Measurements from ENCODE around the gene CAMK4. TPM values are rescaled to one million over a fixed set of nuclear protein-coding genes. Genes with fewer than 3 reads are reported as not detected.

CAMK4 gene
- total RNA-seq, 2 donors from 2014 or later = 3.8 to 6.6 TPM

GRCh38 chr5:111320953-111321352 is 96.8 kb downstream of the CAMK4 start:
- H3K4me1 ChIP-seq (ENCODE audit: control insufficient read depth in 1 of 2, low read depth in 2 of 2) = no peaks in the 10 kb centered on the region
- H3K27ac ChIP-seq = no peak overlapping the region
- no peaks in the 10 kb centered on the region for H3K27me3 ChIP-seq (replicated peaks; ENCODE audit: insufficient read depth)
- no peak overlapping the region for H3K4me3 ChIP-seq
- DNase-seq (ENCODE audit: low spot score) (no peak), ATAC-seq (ENCODE audit: insufficient number of reproducible peaks, low FRiP score, low read depth) (no peak)
- H3K9me3 ChIP-seq = no peaks in the 10 kb centered on the region
- H3K36me3 ChIP-seq = no peaks in the 10 kb centered on the region
- no peak for TF ChIP-seq CTCF (IDR thresholded peaks at IDR 0.05)

- H3K27ac ChIP-seq = no peak overlapping the region
- TF ChIP-seq CTCF (IDR thresholded peaks at IDR 0.05) = no peak
- no peaks in the 10 kb centered on the region for H3K36me3 ChIP-seq
- DNase-seq (ENCODE audit: low spot score) = no peak
- H3K4me3 ChIP-seq = no peak overlapping the region
- H3K4me1 ChIP-seq (ENCODE audit: control insufficient read depth in 1 of 2, low read depth in 2 of 2) = no peaks in the 10 kb centered on the region
- H3K9me3 ChIP-seq = no peaks in the 10 kb centered on the region
- ATAC-seq (ENCODE audit: insufficient number of reproducible peaks, low FRiP score, low read depth) = no peak
- no peaks in the 10 kb centered on the region for H3K27me3 ChIP-seq (replicated peaks; ENCODE audit: insufficient read depth)
Observed at GRCh38 chr5:111321376-111321775, 97.2 kb downstream of the CAMK4 start.

- H3K27me3 ChIP-seq (replicated peaks; ENCODE audit: insufficient read depth) = no peaks in the 10 kb centered on the region
- no peaks in the 10 kb centered on the region for H3K36me3 ChIP-seq
- no peak for TF ChIP-seq CTCF (IDR thresholded peaks at IDR 0.05)
- no peak for DNase-seq (ENCODE audit: low spot score)
- H3K9me3 ChIP-seq = no peaks in the 10 kb centered on the region
- no peaks in the 10 kb centered on the region for H3K4me1 ChIP-seq (ENCODE audit: control insufficient read depth in 1 of 2, low read depth in 2 of 2)
- H3K27ac ChIP-seq = no peak overlapping the region
- no peak for ATAC-seq (ENCODE audit: insufficient number of reproducible peaks, low FRiP score, low read depth)
- no peak overlapping the region for H3K4me3 ChIP-seq
Observed at GRCh38 chr5:111326551-111326950, 102.4 kb downstream of the CAMK4 start.

DNA sequence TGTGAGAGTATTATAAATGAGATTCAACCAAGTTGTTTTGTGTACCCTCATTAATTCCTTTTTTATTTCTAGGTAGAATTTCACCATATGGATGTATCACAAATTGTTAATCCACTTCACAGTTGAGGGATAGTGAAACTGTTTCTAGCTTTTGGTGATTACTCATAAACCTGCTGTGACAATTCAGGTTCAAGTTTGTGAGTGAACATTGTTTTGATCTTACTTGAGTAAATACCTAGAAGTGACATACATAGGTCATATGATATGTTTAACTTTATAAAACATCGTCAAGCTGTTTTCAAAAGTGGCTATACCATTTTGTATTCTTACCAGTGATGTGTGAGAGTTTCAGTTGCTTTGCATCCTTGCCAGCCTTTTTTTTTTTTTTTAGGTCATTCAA is 112.9 kb downstream of the CAMK4 start:
- H3K27ac ChIP-seq = no peak overlapping the region
- ATAC-seq (ENCODE audit: insufficient number of reproducible peaks, low FRiP score, low read depth) (no peak), DNase-seq (ENCODE audit: low spot score) (no peak)
- no peaks in the 10 kb centered on the region for H3K36me3 ChIP-seq
- TF ChIP-seq CTCF (IDR thresholded peaks at IDR 0.05) = no peak
- no peaks in the 10 kb centered on the region for H3K4me1 ChIP-seq (ENCODE audit: control insufficient read depth in 1 of 2, low read depth in 2 of 2)
- H3K9me3 ChIP-seq = no peaks in the 10 kb centered on the region
- no peak overlapping the region for H3K4me3 ChIP-seq
- no peaks in the 10 kb centered on the region for H3K27me3 ChIP-seq (replicated peaks; ENCODE audit: insufficient read depth)

DNA sequence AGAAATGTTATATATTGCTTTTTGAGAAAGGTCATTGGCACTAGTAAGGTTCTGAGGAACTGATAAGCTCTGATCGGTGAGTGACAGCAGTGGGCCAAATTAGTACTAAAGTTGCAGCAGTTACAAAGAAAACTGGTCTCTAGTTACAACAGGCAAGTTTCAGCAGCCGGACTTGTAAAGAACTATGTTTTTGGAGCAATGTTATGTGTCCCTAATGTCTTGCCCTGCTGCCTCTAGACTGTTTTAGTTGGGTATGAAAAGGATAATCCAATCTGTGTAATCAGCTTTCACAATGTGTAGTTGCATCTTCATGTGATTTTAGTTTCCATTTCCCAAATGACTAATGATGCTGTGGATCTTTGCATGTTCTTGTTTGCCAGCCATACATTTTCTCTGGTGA is 113.5 kb downstream of the CAMK4 start:
- no peaks in the 10 kb centered on the region for H3K36me3 ChIP-seq
- no peak overlapping the region for H3K27ac ChIP-seq
- H3K4me3 ChIP-seq = no peak overlapping the region
- no peaks in the 10 kb centered on the region for H3K4me1 ChIP-seq (ENCODE audit: control insufficient read depth in 1 of 2, low read depth in 2 of 2)
- DNase-seq (ENCODE audit: low spot score) (no peak), ATAC-seq (ENCODE audit: insufficient number of reproducible peaks, low FRiP score, low read depth) (no peak)
- no peaks in the 10 kb centered on the region for H3K27me3 ChIP-seq (replicated peaks; ENCODE audit: insufficient read depth)
- no peak for TF ChIP-seq CTCF (IDR thresholded peaks at IDR 0.05)
- H3K9me3 ChIP-seq = no peaks in the 10 kb centered on the region

Measured in thoracic aorta (tissue), 2 donors.